HepG2 (cell line): ENCODE results near the gene SLC9B2. TPM values are rescaled to one million over a fixed set of nuclear protein-coding genes. Genes with fewer than 3 reads are reported as not detected.

Experiments used
- AHR ChIP-seq: IDR thresholded peaks from 2 replicates; pipeline ENCODE4 v1.6.1; 2018; ENCODE audit warnings: missing genetic modification reagents, missing compliant biosample characterization
- DDIT3 ChIP-seq: sonication (generic); formaldehyde crosslinking; IDR thresholded peaks from 2 replicates; pipeline ENCODE4 v1.4.0; 2020; ENCODE audit warnings: mild to moderate bottlenecking, missing genetic modification reagents
- DNMT1 ChIP-seq: sonication (generic); formaldehyde crosslinking; IDR thresholded peaks from 2 replicates; pipeline ENCODE4 v1.5.1; 2020; ENCODE audit warnings: mild to moderate bottlenecking, missing genetic modification reagents
- KAT8 ChIP-seq: IDR thresholded peaks from 2 replicates; pipeline ENCODE4 v1.6.1; 2016; ENCODE audit warnings: missing genetic modification reagents, missing compliant biosample characterization
- KDM1A ChIP-seq: IDR thresholded peaks from 2 replicates; pipeline ENCODE4 v1.6.1; 2016; ENCODE audit warnings: missing compliant biosample characterization
- KIAA2018 ChIP-seq: sonication (generic); formaldehyde crosslinking; IDR thresholded peaks from 2 replicates; pipeline ENCODE4 v1.5.0; 2020; ENCODE audit warnings: mild to moderate bottlenecking, missing genetic modification reagents, borderline replicate concordance
- PAXIP1 ChIP-seq: sonication (generic); formaldehyde crosslinking; conservative IDR thresholded peaks from 2 replicates; pipeline ENCODE4 v1.4.0; 2020; ENCODE audit warnings: mild to moderate bottlenecking, missing genetic modification reagents, moderate library complexity
- PTBP1 ChIP-seq: fragments of 200-400 bp; formaldehyde crosslinking; IDR thresholded peaks from 2 replicates; pipeline ENCODE4 v1.6.1; 2018; ENCODE audit warnings: low read length, low read depth; ENCODE audit not compliant: poor library complexity, severe bottlenecking
- ZFP36L1 ChIP-seq: sonication (generic); formaldehyde crosslinking; IDR thresholded peaks from 2 replicates; pipeline ENCODE4 v1.8.0; 2022; ENCODE audit warnings: mild to moderate bottlenecking, missing genetic modification reagents, moderate library complexity
- ZFY ChIP-seq: sonication (generic); formaldehyde crosslinking; IDR thresholded peaks from 2 replicates; pipeline ENCODE4 v1.4.0; 2020; ENCODE audit warnings: missing genetic modification reagents
- ZNF264 ChIP-seq: sonication (generic); formaldehyde crosslinking; IDR thresholded peaks from 2 replicates; pipeline ENCODE4 v1.4.0; 2020; ENCODE audit warnings: missing genetic modification reagents
- ZNF30 ChIP-seq: sonication (generic); formaldehyde crosslinking; IDR thresholded peaks from 2 replicates; pipeline ENCODE4 v1.5.0; 2020; ENCODE audit warnings: mild to moderate bottlenecking, missing genetic modification reagents
- ZNF512 ChIP-seq: sonication (generic); formaldehyde crosslinking; IDR thresholded peaks from 2 replicates; pipeline ENCODE4 v1.4.0; 2020; ENCODE audit warnings: mild to moderate bottlenecking, missing genetic modification reagents
- ZNF549 ChIP-seq: sonication (generic); formaldehyde crosslinking; IDR thresholded peaks from 2 replicates; pipeline ENCODE4 v1.5.0; 2020; ENCODE audit warnings: missing genetic modification reagents
- ZNF615 ChIP-seq: sonication (generic); formaldehyde crosslinking; IDR thresholded peaks from 2 replicates; pipeline ENCODE4 v1.5.0; 2020; ENCODE audit warnings: mild to moderate bottlenecking, missing genetic modification reagents, borderline replicate concordance
- polyA plus RNA-seq, 8 experiments: library from polyadenylated mRNA; depleted of rRNA in 3 of 8; stranded (reverse) in 7 of 8; unstranded in 1 of 8; fragments of >200 nt; fragmentation: Illumina TruSeq in 4 of 8; extraction: Trizol in 4 of 8; gene quantifications; 2 replicates each; pipeline versions ENCODE4 v1.2.1 to v1.2.3, GENCODE V29; 2011 to 2016; ENCODE audit warnings: low read depth in 4 of 8, missing spikeins in 1 of 8, mixed read lengths in 1 of 8; ENCODE audit not compliant: insufficient read depth in 1 of 8
- total RNA-seq, 5 experiments: library from RNA; depleted of rRNA; stranded (reverse); fragments of >200 nt; fragmentation: Illumina TruSeq; extraction: Trizol; gene quantifications; 2 replicates each; pipeline ENCODE4 v1.2.3, GENCODE V29; 2016; ENCODE audit warnings: low read depth in 1 of 5

SLC9B2 gene
- total and polyA plus RNA-seq, 2 of the 13 experiments (the other 11 are each of a cell fraction or from before 2014, with no cell fraction given): 23.5 to 38.5 TPM

- no peak for TF ChIP-seq KIAA2018
- 0 out of 2 replicates have a peak, but pooled peaks have one; percentile 23 for TF ChIP-seq AHR (CRISPR knock-in tag)
- 0 out of 2 replicates have a peak, but pooled peaks have one; percentile 39 for TF ChIP-seq PAXIP1 (CRISPR knock-in tag)
- TF ChIP-seq ZNF264 (CRISPR knock-in tag): no peak
- TF ChIP-seq ZNF549 (CRISPR knock-in tag): no peak
- no peak for TF ChIP-seq DDIT3 (CRISPR knock-in tag)
- TF ChIP-seq ZNF512 (CRISPR knock-in tag): no peak
- no peak for TF ChIP-seq DNMT1
- TF ChIP-seq PTBP1: no peak
- TF ChIP-seq KDM1A (CRISPR knock-in tag): no peak
- peak; percentile 91 for TF ChIP-seq ZFY (CRISPR knock-in tag)
- no peak for TF ChIP-seq ZNF30 (CRISPR knock-in tag)
- 0 out of 2 replicates have a peak, but pooled peaks have one; percentile 58 for TF ChIP-seq ZNF615 (CRISPR knock-in tag)
- TF ChIP-seq ZFP36L1: peak; percentile 92
- peak; percentile 96 for TF ChIP-seq KAT8 (CRISPR knock-in tag)
These were observed 57.0 kb downstream of the SLC9B2 start, which contains the start of gene SLC9B1 (continued) for GRCh38 chr4:103019308-103020124.
